Measurements from ENCODE around the gene CDH13.

GRCh38 chr16:83273504-83274173 lies 646.9 kb downstream of the CDH13 start:
- TF ChIP-seq CTCF (IDR thresholded peaks at IDR 0.05; ENCODE audit: low read depth, low read length) (no peak), EZH2phosphoT487 (IDR thresholded peaks at IDR 0.05; ENCODE audit: low read depth) (no peak)

Data from OCI-LY3 (cell line).